NB4 (cell line): Measurements from ENCODE around the gene AKT1.

Experiments
- CTCF ChIP-seq: IDR thresholded peaks from one replicate; pipeline ENCODE4 v1.5.1; 2012; ENCODE audit warnings: low read depth, low read length
- MAX ChIP-seq: IDR thresholded peaks from 2 replicates; pipeline ENCODE4 v1.6.1; 2011; ENCODE audit warnings: low read depth, low read length

GRCh38 chr14:104803280-104803911 lies 7.8 kb upstream of the AKT1 start:
- TF ChIP-seq CTCF, result no peak
- no peak for TF ChIP-seq MAX
